ENCODE results near the gene NKD1.

DNA sequence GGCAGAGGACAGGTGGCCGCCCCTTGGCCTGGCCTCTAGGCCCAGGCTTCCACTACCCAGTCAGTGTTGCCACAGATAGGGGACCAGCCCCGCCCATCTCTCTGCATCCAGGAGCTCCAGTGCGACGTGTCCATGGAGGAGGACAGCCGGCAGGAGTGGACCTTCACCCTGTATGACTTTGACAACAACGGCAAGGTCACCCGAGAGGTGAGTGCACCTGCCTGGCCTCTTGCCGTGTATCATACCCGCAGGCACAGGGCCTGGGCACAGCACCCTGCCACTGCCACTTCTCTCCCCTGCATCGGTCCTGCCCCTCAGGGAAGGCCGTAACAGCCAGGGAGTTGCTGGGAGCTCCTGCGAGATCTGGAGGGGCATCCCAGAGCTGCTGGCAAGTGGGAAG is 77.2 kb downstream of the NKD1 start:
- TF ChIP-seq, protein P1, sequence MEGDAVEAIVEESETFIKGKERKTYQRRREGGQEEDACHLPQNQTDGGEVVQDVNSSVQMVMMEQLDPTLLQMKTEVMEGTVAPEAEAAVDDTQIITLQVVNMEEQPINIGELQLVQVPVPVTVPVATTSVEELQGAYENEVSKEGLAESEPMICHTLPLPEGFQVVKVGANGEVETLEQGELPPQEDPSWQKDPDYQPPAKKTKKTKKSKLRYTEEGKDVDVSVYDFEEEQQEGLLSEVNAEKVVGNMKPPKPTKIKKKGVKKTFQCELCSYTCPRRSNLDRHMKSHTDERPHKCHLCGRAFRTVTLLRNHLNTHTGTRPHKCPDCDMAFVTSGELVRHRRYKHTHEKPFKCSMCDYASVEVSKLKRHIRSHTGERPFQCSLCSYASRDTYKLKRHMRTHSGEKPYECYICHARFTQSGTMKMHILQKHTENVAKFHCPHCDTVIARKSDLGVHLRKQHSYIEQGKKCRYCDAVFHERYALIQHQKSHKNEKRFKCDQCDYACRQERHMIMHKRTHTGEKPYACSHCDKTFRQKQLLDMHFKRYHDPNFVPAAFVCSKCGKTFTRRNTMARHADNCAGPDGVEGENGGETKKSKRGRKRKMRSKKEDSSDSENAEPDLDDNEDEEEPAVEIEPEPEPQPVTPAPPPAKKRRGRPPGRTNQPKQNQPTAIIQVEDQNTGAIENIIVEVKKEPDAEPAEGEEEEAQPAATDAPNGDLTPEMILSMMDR (IDR thresholded peaks at IDR 0.05; ENCODE audit: low read length): no peak
- TF ChIP-seq EZH2phosphoT487 (IDR thresholded peaks at IDR 0.05; ENCODE audit: low read length): no peak

Data from MM.1S (cell line).